Endothelial cell (in vitro differentiated cells): ENCODE measurements around the gene AHRR. TPM values are rescaled to one million over a fixed set of nuclear protein-coding genes. Genes with fewer than 3 reads are reported as not detected.

ENCODE experiments used
- DNase-seq: peaks from one replicate; pipeline ENCODE4 v3.0.0; 2021; ENCODE audit warnings: low spot score
- H3K27ac Mint-ChIP-seq: one replicate; pipeline ENCODE4 v1.8.0; 2021; ENCODE audit warnings: mixed read lengths, inconsistent platforms; ENCODE audit not compliant: unreplicated experiment
- H3K27me3 Mint-ChIP-seq: one replicate; pipeline ENCODE4 v1.8.0; 2021; ENCODE audit warnings: mild to moderate bottlenecking, moderate library complexity, mixed read lengths, inconsistent platforms; ENCODE audit not compliant: unreplicated experiment
- H3K36me3 Mint-ChIP-seq: one replicate; pipeline ENCODE4 v1.8.0; 2021; ENCODE audit warnings: mild to moderate bottlenecking, low read depth, mixed read lengths, inconsistent platforms; ENCODE audit not compliant: unreplicated experiment
- H3K4me1 Mint-ChIP-seq: one replicate; pipeline ENCODE4 v1.8.0; 2021; ENCODE audit warnings: mild to moderate bottlenecking, mixed read lengths, inconsistent platforms; ENCODE audit not compliant: unreplicated experiment
- H3K4me3 Mint-ChIP-seq: one replicate; pipeline ENCODE4 v1.8.0; 2021; ENCODE audit warnings: mild to moderate bottlenecking, mixed read lengths, inconsistent platforms; ENCODE audit not compliant: unreplicated experiment
- H3K9me3 Mint-ChIP-seq: one replicate; pipeline ENCODE4 v1.8.0; 2021; ENCODE audit warnings: mixed read lengths, inconsistent platforms; ENCODE audit not compliant: unreplicated experiment
- total RNA-seq: library from RNA; stranded (reverse); fragmentation: NEBNext Ultra II Directional; extraction: Animal tissue kit (Norgen Biotek cat#: 25700); gene quantifications from one replicate; pipeline ENCODE4 v1.2.1, GENCODE V29; 2021; ENCODE audit not compliant: unreplicated experiment
- TF ChIP-seq, protein P1 (sequence below): fragments of 200-600 bp; sonication (generic); IDR thresholded peaks from one replicate; pipeline ENCODE4 v1.5.0; 2021; ENCODE audit warnings: antibody characterized with exemption; ENCODE audit not compliant: unreplicated experiment

Gene AHRR
- total RNA-seq, 1 donor from 2014 or later, result 8.7 TPM

DNA sequence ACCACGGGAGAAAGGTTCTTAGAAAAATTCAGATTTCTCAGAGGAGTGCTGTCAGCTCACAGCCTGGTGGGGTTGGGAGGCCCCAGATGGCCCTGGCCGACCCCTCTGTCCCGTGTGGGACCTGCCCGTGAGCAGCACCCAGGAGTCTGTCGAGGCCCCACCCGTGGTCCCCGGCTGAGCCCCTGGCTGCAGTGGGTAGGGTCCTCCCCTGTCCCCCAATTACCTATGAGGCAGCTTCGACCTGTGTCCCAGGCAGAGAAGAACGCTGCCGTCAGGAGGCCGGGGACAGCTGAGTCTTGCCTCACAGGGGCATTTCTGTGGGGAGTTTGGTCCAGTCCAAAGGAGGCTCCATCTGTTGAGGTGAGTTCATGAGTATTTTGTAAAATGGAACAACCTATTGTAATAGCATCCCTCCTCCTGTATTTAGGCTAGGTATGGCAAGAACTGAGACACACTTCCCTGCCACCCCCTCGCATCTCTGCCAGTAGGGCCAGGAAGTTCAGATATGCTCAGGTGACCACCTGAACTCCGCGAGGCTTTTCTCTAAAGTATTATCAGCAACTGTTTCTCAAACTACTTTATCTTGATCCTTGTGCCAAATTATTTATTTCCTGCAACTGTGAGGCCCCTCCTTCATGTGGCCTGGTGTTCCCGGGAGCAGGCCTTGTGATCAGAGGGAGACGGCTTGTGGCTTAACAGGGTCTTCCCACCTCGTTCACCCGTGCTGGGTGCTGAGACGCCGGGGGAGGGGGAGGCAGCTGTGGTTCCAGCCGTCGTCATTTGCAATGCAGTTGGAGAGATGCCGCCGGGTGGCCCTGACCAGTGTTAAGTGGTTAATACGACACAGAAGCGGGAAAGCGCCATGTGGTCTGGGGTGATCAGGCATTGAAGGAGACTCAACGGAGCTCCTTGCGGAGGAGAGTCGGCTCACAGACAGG, 1.7 kb downstream of the AHRR start:
- Mint-ChIP-seq H3K4me3 (no peak overlapping the region), H3K27ac (no peak overlapping the region), H3K4me1 (peaks cover 6% of the 10 kb centered on the region), H3K9me3 (no peaks in the 10 kb centered on the region), H3K36me3 (no peaks in the 10 kb centered on the region), H3K27me3 (peaks cover 23% of the 10 kb centered on the region)
- DNase-seq, result no peak
- TF ChIP-seq, protein P1, sequence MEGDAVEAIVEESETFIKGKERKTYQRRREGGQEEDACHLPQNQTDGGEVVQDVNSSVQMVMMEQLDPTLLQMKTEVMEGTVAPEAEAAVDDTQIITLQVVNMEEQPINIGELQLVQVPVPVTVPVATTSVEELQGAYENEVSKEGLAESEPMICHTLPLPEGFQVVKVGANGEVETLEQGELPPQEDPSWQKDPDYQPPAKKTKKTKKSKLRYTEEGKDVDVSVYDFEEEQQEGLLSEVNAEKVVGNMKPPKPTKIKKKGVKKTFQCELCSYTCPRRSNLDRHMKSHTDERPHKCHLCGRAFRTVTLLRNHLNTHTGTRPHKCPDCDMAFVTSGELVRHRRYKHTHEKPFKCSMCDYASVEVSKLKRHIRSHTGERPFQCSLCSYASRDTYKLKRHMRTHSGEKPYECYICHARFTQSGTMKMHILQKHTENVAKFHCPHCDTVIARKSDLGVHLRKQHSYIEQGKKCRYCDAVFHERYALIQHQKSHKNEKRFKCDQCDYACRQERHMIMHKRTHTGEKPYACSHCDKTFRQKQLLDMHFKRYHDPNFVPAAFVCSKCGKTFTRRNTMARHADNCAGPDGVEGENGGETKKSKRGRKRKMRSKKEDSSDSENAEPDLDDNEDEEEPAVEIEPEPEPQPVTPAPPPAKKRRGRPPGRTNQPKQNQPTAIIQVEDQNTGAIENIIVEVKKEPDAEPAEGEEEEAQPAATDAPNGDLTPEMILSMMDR, result no peak

DNA sequence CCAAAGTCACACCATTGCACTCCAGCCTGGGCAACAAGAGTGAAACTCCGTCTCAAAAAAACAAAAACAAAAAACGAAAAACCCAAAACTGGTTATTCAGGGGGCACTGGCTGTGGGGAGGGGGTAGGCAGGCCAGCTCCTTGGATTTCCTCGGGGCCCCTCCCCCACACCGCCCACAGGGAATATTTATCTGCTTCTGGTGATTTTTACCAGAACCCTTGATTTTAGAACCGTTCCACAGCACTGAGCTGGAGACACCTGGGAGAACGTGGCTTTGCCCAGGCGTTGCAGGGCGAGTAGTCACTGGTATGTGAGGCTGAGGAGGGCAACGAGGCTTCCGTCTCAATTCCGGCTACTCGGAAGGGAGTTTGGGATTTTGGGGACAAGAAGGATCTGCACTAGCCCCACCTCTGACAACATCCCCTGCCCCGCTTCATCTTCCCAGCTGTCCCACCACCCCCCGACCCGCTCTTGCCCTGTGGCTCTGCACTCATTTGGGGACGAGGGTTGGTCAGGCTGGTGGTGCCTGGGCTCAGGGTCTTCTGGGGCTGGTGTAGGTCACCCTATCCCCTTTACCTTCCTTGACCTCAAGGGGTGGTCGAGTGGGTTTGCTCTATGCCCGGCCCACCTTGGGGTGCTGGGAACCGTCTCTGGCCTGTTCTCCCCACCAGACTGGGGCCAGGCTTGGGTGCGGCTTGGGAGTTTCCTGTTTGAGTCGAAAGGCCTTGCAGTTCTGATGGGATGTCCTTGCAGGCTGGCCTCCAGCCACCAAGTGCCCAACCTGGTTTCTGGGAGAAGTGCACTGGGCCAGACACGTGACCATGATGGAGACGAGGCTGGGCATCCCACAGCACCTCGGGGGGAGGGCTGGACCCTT, 3.5 kb downstream of the AHRR start:
- no peaks in the 10 kb centered on the region for H3K36me3 Mint-ChIP-seq
- H3K27me3 Mint-ChIP-seq, result peaks cover 20% of the 10 kb centered on the region

DNA sequence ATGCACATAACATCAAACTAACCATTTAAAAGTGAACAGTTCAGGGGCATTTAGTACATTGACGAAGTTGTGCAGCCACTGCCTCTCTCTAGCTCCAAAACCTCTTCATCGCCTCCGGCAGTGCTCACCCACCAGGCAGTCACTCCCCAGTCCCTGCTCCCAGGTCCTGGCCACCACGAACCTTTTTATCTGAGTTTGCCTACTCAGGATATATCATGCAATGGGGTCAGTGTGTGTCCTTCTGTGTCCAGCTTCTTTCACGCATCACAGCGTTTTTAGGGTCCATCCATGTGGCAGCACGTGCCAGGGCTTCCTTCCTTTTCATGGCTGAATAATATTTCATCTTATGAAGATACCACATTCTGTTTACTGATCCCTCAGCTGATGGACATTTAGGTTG, 4.6 kb downstream of the AHRR start:
- Mint-ChIP-seq H3K27me3 (peaks cover 13% of the 10 kb centered on the region), H3K36me3 (no peaks in the 10 kb centered on the region), H3K9me3 (no peaks in the 10 kb centered on the region), H3K4me1 (peaks cover 6% of the 10 kb centered on the region), H3K4me3 (no peak overlapping the region), H3K27ac (no peak overlapping the region)
- DNase-seq, result no peak
- TF ChIP-seq, protein P1, result no peak

More for the DNA sequence above, 3.5 kb downstream of the AHRR start:
- Mint-ChIP-seq H3K9me3 (no peaks in the 10 kb centered on the region), H3K4me3 (no peak overlapping the region), H3K4me1 (peaks cover 6% of the 10 kb centered on the region), H3K27ac (no peak overlapping the region)
- no peak for DNase-seq
- TF ChIP-seq, protein P1, result no peak

DNA sequence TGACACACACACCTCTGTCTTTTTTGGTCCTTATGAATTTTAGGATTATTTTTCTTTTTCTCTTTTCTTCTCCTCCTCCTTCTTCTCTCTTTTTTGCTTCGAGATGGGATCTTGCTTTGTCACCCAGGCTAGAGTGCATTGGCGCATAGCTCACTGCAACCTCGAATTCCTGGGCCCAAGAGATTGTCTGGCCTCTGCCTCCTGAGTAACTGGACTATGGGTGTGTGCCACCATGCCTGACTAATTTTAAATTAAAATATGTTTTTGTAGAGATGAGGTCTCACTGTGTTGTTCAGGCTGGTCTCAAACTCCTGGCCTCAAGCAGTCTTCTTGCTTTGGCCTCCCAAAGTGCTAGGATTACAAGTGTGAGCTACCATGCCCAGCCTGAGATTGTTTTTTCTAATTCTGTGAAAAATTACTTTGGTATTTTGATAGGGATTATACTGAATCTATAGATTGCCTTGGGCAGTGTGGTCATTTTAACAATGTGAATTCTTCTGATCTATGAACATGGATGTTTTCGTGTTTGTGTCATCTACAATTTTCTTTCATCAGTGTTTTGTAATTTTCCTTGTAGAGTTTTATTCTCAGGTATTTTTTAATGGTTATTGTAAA, 7.7 kb downstream of the AHRR start:
- TF ChIP-seq, protein P1, result no peak
- no peak for DNase-seq
- Mint-ChIP-seq H3K36me3 (no peaks in the 10 kb centered on the region), H3K4me3 (no peak overlapping the region), H3K27me3 (peaks cover 5% of the 10 kb centered on the region), H3K9me3 (no peaks in the 10 kb centered on the region), H3K27ac (no peak overlapping the region), H3K4me1 (peaks cover 8% of the 10 kb centered on the region)
